Esophagus muscularis mucosa (tissue), 4 donors: ENCODE results near the gene PRIMA1. TPM values are rescaled to one million over a fixed set of nuclear protein-coding genes. Genes with fewer than 3 reads are reported as not detected.

Source experiments
- DNase-seq: peaks from one replicate; pipeline ENCODE4 v3.0.0-alpha.2; 2017; ENCODE audit errors: extremely low spot score
- H3K27ac ChIP-seq, 4 donors: fragments of 200-600 bp; sonication (generic); replicated peaks in 1 of 4; 1 replicate in 3 of 4; 2 replicates in 1 of 4; pipeline ENCODE4 v1.5.1; 2016 to 2019; ENCODE audit warnings: mild to moderate bottlenecking in 1 of 4
- H3K27me3 ChIP-seq, 4 donors: fragments of 200-600 bp; sonication (generic); one replicate each; pipeline versions ENCODE4 v1.5.1 to v1.6.0; 2016 to 2019
- H3K36me3 ChIP-seq, 4 donors: fragments of 200-600 bp; sonication (generic); one replicate each; pipeline ENCODE4 v1.5.1; 2016 to 2019
- H3K4me1 ChIP-seq, 4 donors: fragments of 200-600 bp; sonication (generic); one replicate each; pipeline ENCODE4 v1.5.1; 2016 to 2019
- H3K4me3 ChIP-seq, 4 donors: fragments of 200-600 bp; sonication (generic); 1 replicate in 2 of 4; 2 replicates in 2 of 4; pipeline ENCODE4 v1.5.1; 2016 to 2019; ENCODE audit warnings: mild to moderate bottlenecking in 4 of 4, moderate library complexity in 1 of 4
- H3K9me3 ChIP-seq, 4 donors: fragments of 200-600 bp; sonication (generic); 1 replicate in 3 of 4; 2 replicates in 1 of 4; pipeline ENCODE4 v1.5.1; 2016 to 2019
- EP300 ChIP-seq: sonication (generic); formaldehyde crosslinking; IDR thresholded peaks from one replicate; pipeline ENCODE4 v1.6.1; 2017; ENCODE audit warnings: antibody characterized with exemption
- POLR2A ChIP-seq: fragments of 450-650 bp; IDR thresholded peaks from one replicate; pipeline ENCODE4 v1.6.1; 2017; ENCODE audit warnings: antibody characterized with exemption, moderate library complexity, mild to moderate bottlenecking, low read depth
- POLR2AphosphoS5 ChIP-seq, 2 donors: sonication (generic); formaldehyde crosslinking; IDR thresholded peaks; one replicate each; pipeline ENCODE4 v1.6.1; 2017; ENCODE audit warnings: antibody characterized with exemption in 2 of 2
- WGBS: methylation state at CpG from one replicate; pipeline ENCODE4 v1.1.5; 2018; 5-methylcytosine and 5-hydroxymethylcytosine counted together
- intact Hi-C: fragments of 100-400 bp; cut with DNase I; formaldehyde crosslinking; loops from one replicate; pipeline ENCODE4 v1.15.1; 2023
- total RNA-seq, 4 donors: library from RNA; depleted of rRNA; stranded (reverse); fragments of >200 nt; gene quantifications; one replicate each; pipeline versions ENCODE4 v1.1.0 to v1.2.1, GENCODE V29; 2016
- TF ChIP-seq, protein P1 (sequence below), 3 experiments: fragments of 200-600 bp in 2 of 3; fragments of 450-650 bp in 1 of 3; sonication (generic) in 2 of 3; IDR thresholded peaks; one replicate each; pipeline ENCODE4 v1.5.1; 2017 to 2019; ENCODE audit warnings: antibody characterized with exemption in 3 of 3, mild to moderate bottlenecking in 2 of 3, moderate library complexity in 1 of 3

Gene PRIMA1
- total RNA-seq, 4 donors from 2014 or later = 18.7 to 30.9 (median 21.8) TPM

DNA sequence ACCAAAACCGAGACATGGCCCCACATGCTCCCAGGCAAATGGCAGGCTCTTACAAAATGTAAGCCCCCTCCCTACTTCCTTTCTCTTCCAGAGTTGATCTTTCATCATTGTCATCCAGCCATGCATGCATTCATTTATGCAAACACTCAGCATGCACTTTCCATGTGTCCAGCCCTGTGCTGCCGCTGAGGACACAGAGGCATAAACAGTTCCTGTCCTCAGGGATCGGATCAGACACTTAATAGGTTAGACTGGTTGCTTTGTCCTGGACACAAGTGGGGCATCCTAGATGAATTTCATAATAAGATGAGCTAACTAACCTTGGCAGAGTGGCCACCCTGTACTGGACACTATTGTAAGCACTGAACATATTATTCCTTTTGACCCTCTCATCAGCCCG, 23.1 kb downstream of the PRIMA1 start:
- H3K36me3 ChIP-seq = peaks cover 0 to 18% (median 9%) of the 10 kb centered on the region in 4 donors
- TF ChIP-seq POLR2AphosphoS5 (IDR thresholded peaks at IDR 0.05) = peak; percentile 74 to 87
- TF ChIP-seq, protein P1, sequence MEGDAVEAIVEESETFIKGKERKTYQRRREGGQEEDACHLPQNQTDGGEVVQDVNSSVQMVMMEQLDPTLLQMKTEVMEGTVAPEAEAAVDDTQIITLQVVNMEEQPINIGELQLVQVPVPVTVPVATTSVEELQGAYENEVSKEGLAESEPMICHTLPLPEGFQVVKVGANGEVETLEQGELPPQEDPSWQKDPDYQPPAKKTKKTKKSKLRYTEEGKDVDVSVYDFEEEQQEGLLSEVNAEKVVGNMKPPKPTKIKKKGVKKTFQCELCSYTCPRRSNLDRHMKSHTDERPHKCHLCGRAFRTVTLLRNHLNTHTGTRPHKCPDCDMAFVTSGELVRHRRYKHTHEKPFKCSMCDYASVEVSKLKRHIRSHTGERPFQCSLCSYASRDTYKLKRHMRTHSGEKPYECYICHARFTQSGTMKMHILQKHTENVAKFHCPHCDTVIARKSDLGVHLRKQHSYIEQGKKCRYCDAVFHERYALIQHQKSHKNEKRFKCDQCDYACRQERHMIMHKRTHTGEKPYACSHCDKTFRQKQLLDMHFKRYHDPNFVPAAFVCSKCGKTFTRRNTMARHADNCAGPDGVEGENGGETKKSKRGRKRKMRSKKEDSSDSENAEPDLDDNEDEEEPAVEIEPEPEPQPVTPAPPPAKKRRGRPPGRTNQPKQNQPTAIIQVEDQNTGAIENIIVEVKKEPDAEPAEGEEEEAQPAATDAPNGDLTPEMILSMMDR (IDR thresholded peaks at IDR 0.05) = no peak
- peak; percentile 92 for TF ChIP-seq EP300
- peaks cover 27 to 65% (median 62%) of the 10 kb centered on the region in 4 donors for H3K4me1 ChIP-seq
- no peak for DNase-seq
- peak overlapping the region; percentile 80 to 90 (median 82) for H3K27ac ChIP-seq
- no peaks in the 10 kb centered on the region for H3K27me3 ChIP-seq
- no peaks in the 10 kb centered on the region for H3K9me3 ChIP-seq
- 25% methylated on average over 4 of the region's 4 CpGs for WGBS
- intact Hi-C loops = no loop called here
- H3K4me3 ChIP-seq = no peak overlapping the region

DNA sequence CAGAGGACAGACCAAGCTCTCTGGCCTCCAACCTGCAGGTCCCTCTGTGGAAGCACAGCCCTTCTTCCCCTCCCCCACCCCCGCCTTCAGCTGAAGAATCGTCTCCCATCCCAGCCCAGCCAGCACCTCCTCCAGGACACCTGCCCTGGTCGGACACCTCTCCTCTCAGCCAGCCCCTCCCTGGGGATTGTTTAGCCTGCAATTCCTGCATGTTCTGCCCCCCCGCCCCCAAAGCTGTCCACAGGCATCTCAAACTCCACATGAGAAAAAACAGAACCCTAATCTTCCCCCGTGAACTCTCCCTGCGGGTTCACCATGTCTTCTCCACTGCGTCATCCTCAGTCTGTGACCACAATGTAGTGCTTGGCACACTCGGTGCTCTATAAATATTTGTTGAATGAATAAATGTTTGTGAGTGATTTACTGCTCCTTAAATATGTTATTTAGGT, 24.1 kb downstream of the PRIMA1 start:
- no peak for TF ChIP-seq POLR2A
- TF ChIP-seq POLR2AphosphoS5 (IDR thresholded peaks at IDR 0.05) = peak; percentile 85 to 89
- peak; percentile 96 for TF ChIP-seq EP300
- Histone ChIP-seq H3K27ac (peak overlapping the region; percentile 80 to 90 (median 82)), H3K27me3 (no peaks in the 10 kb centered on the region), H3K4me3 (no peak overlapping the region), H3K36me3 (peaks cover 0 to 9% (median 4%) of the 10 kb centered on the region in 4 donors), H3K9me3 (no peaks in the 10 kb centered on the region), H3K4me1 (peaks cover 36 to 75% (median 71%) of the 10 kb centered on the region in 4 donors)
- intact Hi-C loops = no loop called here
- WGBS = 30% methylated on average over 7 of the region's 8 CpGs
- no peak for DNase-seq

DNA sequence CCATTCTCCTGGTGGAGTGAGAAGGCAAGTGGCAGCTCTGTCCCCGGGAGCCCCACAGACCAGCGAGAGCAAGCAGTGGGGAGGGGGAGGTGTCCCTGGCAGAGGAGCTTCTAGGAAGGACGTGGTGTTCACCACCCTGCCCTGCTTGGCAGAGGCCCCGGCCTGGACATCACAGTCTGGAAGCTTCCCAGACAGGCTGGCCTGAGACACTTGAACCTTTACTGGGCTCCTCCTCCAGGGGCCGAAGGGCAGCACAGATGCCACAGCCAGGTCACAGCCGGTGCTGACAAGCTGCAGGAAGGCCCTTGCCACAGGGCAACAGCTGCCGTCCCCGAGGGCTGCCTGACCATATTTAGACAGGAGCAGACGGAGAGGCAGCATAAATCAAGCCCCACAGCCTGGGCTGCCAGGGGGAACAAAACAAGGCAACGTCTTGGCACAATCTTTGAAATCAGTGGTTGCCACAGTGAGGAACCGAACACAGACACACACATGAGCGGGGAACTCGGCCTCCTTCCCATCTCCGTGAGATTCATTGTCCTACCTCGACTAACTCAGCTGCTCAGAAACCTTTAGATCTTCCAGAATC, 28.5 kb downstream of the PRIMA1 start:
- Histone ChIP-seq H3K27ac (peak overlapping the region; percentile 80 to 90 (median 82)), H3K27me3 (no peaks in the 10 kb centered on the region), H3K4me1 (peaks cover 31 to 84% (median 69%) of the 10 kb centered on the region in 4 donors), H3K4me3 (peak overlapping the region; percentile 3 to 24 (median 18)), H3K36me3 (no peaks in the 10 kb centered on the region), H3K9me3 (no peaks in the 10 kb centered on the region)
- DNase-seq = no peak
- intact Hi-C loops = no loop called here
- TF ChIP-seq POLR2AphosphoS5 (IDR thresholded peaks at IDR 0.05) (peak; percentile 70 to 87), POLR2A (no peak), EP300 (no peak)
- TF ChIP-seq, protein P1 (IDR thresholded peaks at IDR 0.05) = peak in 1 of 3 experiments; percentile 10
- 15% methylated on average over 6 of the region's 15 CpGs for WGBS

DNA sequence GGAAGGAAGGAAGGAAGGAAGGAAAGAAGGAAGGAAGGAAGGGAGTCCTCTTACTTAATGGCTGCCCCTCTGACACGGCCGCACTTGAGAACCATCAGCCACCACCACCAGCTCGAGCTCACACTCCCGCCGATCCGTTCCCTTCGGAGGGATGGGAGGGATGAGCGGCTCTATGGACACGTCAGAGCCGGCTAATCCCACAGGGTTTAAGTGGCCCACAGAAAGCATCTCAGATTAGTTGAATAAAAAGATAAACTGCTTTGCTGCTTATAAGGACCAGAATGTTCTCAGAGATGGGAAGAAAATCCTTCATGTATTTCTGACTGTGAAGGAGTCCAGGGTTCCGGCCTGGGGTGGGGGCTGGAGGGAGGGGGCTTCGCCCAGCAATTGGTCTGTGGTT, 31.1 kb downstream of the PRIMA1 start:
- TF ChIP-seq POLR2AphosphoS5 (IDR thresholded peaks at IDR 0.05) (no peak), EP300 (no peak), POLR2A (no peak)
- TF ChIP-seq, protein P1 (IDR thresholded peaks at IDR 0.05) = no peak
- DNase-seq = no peak
- Histone ChIP-seq H3K36me3 (no peaks in the 10 kb centered on the region), H3K4me3 (no peak overlapping the region), H3K9me3 (no peaks in the 10 kb centered on the region), H3K27ac (peak overlapping the region; percentile 43 to 90 (median 56)), H3K4me1 (peaks cover 28 to 84% (median 65%) of the 10 kb centered on the region in 4 donors), H3K27me3 (no peaks in the 10 kb centered on the region)
- intact Hi-C loops = no loop called here
- 84% methylated on average over 12 of the region's 12 CpGs for WGBS

DNA sequence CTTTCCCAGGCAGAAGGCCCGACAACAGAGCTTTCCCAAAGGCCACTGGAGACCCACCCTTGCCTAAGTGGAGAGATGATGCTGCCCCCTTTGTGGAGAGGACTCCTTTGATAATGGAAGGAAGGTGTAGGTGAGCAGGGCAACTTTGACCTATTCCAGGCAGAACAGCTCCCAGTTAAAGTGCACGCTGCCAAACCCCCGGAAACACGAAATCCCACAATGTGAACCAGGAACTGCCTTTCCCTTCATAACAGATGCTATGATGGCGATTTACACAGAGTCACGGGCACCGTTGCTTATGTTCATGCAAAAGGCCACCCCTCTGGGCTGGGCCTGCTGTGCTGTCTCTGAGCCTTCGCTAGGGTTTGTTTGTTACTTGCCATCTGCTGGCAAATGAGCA, 34.6 kb downstream of the PRIMA1 start:
- TF ChIP-seq, protein P1 (IDR thresholded peaks at IDR 0.05) = no peak
- no peak for TF ChIP-seq EP300
- no peak for TF ChIP-seq POLR2AphosphoS5 (IDR thresholded peaks at IDR 0.05)
- TF ChIP-seq POLR2A = no peak
- peak overlapping the region in 3 of 4 donors; percentile 21 to 49 (median 36) for H3K27ac ChIP-seq
- H3K9me3 ChIP-seq = no peaks in the 10 kb centered on the region
- peaks cover 0 to 3% (median 0%) of the 10 kb centered on the region in 4 donors for H3K36me3 ChIP-seq
- H3K4me3 ChIP-seq = no peak overlapping the region
- intact Hi-C loops = no loop called here
- H3K4me1 ChIP-seq = peaks cover 22 to 54% (median 39%) of the 10 kb centered on the region in 4 donors
- DNase-seq = no peak
- no peaks in the 10 kb centered on the region for H3K27me3 ChIP-seq
- WGBS = 89% methylated on average over 4 of the region's 8 CpGs
